HG03558 (cell line): ENCODE results near the gene KCNQ1.

Experiments
- ATAC-seq: cut with Tn5 transposase; IDR thresholded peaks from one replicate; pipeline ENCODE4 v1.9.1; 2021; ENCODE audit warnings: moderate number of reproducible peaks; ENCODE audit not compliant: unreplicated experiment; ENCODE audit errors: extremely low read depth

KCNQ1 gene

DNA sequence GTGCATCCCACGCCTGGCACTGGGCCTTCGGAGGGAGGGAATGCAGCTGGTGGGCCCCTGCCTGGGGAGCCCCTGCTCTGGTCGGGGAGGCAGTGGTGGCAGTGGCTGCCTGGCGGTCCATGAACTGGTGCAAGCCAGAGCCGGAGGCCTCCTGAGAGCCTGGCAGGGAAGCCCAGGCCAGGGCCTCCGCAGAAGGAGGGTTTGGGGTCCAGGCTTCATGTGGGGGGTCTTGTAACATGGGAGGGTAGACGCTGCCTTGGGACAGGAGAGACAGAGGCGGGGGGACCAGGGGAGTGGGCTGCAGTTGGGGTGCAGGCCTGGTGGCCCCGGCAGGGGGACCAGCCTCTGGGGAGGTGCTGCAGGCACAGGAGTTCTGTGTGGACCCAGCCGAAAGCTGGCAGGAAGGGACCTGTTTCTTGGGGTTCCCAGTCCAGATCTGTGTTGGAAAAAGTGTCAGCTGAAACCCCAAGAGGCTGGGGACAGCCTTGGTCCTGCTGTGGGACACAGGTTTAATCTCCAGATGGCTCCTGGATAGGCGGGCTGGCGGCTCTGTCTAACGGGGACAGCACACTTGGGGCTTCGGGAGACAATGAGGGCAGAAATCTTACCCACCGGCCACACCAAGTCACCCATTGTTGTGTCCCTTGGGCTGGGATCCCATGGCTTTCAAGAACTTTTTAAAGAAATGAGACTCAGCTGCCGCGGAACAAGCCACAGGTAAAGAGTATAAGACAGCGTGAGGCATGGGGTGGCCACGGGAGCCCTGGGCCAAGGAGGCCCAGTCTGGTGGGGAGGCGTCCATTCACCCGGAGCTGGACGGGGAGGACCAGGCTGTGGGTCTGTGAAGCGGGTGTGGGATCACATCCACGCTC, 73.5 kb downstream of the KCNQ1 start:
- no peak for ATAC-seq

- ATAC-seq: no peak
Measured at GRCh38 chr11:2518983-2519340, 74.2 kb downstream of the KCNQ1 start.

DNA sequence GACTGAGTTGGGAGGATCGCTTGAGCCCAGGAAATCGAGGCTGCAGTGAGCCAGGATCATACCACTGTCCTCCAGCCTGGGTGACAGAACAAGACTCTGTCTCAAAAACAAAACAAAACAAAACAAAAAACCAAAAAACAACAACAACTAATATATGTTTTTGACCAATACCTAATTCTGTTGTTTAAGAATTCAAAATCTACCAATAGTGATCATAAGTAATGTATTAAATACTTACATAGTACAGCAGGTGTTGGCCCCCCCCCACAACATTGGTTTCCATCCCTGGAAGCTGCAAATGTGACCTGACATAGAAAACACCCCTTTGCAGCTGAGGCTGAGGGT, 74.7 kb downstream of the KCNQ1 start:
- ATAC-seq: no peak

DNA sequence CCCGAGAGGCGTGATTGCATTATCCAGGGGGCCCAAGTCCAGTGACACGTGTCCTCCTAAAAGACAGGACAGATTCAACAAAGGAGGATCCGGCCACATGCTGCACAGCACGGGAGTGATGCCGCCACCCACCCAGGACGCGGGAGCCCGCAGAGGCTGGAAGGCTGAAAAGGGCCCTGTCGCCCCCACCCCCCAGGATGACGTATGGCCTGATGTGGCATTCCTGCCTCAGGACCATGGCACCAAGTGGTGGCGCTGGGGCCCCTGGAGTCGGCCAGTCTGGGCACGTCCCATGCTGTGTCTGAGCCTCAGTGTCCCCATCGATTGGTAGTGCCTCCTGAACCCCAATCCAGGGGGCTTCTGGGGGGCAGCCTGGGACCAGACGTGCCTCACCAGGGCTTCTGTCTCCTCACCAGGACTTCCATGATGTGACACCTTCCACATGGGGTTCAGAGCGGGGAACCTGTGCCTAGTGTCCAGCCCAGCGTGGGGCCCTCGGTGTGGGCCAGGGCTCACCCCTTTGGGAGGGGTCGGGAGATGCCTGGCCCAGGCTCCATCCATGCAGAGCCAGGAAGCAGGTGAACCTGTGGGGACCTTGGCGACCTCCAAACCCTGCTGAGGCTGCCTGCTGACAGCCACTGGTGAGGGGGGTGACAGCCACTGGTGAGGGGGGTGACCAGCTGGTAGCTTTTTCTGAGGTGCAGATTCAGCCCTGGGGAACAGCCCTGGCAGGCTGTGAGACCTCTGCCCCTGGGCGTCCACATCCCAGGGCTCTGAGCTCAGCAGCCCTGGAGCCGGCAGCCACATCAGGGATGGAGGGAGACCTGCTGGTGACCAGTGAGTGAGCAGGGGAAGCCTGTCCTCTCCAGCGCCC, 75.3 kb downstream of the KCNQ1 start:
- ATAC-seq: no peak

DNA sequence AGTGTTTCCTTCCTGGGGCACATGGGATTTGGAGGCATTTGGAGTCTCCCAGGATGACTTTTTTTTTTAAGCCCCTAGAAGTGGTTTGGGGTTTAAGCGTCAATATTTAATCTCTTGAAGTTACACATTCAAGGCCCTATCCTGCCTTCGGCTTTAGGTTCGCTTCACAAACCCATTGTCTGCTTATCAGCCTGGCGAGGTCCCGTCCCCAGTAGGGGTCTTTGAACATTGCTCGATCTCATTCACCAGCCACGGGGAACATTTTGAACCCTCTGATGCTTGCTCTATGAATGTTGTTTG, 75.9 kb downstream of the KCNQ1 start:
- ATAC-seq: no peak

GRCh38 chr11:2521081-2521732, 76.4 kb downstream of the KCNQ1 start:
- ATAC-seq: no peak

- ATAC-seq: no peak
Measured at GRCh38 chr11:2521733-2522630, 77.2 kb downstream of the KCNQ1 start.

GRCh38 chr11:2522631-2523255, 77.9 kb downstream of the KCNQ1 start:
- no peak for ATAC-seq

- no peak for ATAC-seq
Measured at GRCh38 chr11:2523821-2524391, 79.1 kb downstream of the KCNQ1 start.

DNA sequence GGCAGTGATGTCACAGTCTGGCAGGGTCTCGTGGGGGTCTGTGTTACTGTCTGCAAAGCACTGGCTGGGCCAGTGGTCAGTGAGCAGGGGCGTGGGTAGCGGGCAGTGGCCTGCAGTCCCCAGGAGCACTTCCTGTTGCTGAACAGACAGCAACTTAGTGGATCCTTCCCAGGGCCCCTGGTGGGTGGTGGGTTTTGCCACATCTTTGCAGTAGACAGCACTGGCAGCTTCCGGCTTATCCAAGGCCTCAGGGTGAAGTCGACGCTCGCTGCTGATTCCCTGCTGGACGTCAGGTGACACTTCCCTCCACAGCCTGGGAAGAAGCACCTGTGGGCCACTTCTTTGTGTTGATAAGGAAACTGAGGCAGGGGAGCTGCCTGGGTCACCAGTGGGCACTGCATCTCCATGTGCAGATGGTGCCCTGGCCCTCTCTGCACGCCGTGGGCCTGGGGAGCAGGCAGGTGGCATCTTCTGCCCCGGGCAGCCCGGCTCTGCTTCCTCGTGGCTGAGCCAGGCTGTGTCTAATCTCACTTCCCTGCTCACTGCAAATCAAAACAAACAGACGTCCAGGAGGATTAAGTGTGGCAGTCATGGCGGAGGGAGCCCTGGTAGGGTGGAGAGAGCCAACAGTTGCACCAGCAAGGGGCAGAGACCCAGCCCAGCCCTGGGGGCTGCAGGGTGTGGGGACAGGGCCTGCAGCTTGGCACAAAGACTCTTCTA, 79.8 kb downstream of the KCNQ1 start:
- ATAC-seq: no peak

DNA sequence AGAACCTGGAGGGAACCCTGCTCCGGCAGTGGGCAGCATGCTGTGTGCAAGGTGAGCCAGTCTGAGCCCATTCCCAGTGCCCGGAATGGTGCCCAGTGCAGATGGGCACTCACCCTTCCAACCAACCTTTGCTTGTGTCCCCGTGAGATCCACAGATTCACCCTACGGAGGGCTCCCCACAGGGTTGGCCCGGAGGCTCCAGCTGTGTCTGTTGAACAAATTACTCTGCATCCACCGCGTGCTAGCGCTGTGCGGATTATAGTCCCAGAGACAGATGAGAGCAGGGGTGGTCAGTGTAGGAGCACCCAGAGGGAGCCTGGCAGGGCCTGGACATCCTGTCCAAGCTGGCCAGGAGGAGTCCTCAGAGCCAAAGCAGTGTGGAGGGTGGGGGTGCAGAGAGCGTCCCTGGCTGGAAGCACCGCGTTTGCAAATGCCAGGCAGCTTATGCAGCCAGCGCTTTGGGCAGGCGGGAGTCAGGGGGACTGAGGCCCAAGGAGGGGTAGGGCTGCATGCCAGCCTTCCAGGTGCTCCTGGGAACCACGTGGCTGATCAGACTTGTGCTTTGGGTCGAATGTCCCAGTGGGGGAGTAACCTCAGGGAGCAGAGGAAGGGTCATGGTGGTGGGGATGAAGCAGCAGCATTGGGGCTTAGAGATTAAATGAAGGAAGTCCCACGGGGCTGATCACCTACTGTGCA, 80.5 kb downstream of the KCNQ1 start:
- ATAC-seq: no peak

DNA sequence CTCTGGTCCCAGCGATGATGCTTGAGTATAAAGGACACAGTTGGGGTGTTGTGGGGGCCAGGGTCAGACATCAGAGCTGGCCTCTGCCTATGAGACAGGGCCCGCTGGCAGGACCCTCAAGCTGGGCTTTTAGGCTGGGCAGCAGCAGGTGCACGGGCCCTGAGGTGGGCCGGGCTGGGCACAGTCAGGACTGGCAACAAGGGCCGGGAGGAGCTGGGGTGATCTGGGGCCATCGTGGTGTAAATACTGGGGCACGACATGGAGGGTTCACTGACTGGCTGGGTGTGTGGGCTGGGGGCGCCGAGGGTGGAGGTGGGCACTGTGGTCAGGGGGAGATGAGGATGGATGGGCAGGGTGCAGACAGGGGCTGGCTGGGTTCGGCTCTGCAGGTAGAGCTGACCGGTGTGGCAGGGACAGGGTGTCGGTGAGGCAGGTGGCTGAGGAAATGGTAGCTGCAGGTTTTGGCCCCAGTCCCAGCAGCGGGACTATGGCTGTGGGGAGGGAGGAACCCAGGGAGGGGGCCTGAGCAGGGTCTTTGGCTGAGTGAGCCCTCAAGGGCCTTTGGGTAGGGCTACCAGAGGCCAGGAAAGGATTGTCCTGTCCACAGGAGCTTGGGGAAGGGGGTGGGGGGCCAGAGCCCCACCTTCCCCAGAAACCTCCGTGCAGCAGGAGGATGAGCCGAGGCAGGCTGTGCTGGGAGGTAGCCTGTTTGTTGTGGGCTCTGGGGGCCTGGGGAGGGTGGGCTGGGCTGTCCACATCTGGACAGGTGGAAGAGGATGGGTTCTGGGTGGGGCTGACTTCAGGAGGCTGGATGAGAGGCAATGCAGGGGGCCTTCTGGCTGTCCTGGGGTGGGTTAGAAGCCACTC, 81.4 kb downstream of the KCNQ1 start:
- no peak for ATAC-seq

DNA sequence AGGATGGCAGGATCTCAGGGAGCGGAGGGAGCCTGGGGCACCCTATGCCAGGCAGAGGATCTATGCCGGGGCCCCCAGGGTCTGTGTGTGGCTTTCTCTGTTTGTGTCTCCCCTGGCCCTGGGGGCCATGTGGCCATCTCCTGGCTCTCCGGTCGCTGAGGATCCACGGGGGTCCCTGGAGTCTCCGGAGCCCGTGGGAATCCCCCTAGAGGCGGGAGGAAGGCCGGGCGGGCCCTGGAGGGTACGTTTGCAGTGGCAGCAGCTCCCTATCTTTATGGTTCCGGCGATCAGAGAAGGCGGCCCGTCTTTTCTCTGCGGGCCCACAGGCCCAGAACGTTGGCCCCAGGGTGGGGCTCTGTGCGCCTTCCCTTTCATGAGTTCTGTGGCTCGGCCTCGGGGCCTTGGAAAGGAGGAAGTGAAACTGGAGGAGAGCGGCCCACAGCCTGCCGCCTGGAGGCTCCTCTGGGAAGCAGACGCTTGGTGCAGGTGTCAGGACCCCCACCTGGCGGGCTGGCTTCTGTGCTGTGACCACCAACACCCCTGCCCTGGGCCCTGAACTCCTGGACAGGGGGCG, 82.1 kb downstream of the KCNQ1 start:
- ATAC-seq: no peak

DNA sequence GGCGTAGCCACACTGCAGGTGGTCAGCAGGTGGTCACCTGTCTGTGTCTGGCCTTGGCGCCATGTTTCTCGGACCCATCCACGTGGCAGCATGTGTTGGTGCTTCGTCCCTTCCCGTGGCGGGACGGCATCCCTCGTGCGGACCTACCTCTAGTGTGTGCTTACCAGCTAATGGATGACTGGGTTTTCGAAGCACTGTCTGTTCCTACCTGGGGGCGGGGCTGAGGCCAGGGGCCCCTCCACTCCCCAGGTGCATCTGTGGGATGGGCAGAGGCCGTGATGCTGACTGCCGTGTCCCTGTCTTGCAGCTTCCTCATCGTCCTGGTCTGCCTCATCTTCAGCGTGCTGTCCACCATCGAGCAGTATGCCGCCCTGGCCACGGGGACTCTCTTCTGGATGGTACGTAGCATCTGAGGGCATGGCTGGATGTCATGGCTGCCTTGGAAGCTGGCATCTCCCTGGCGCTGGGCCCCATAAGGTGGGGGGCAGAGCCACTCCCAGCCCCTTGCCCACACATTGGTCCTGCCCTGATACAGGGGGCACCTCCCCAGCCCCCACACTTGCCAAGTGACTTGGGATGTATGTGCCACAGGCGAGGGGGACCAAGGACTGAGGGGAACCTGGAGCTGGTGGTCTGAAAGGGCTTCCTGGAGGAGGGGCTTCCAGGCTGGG, 82.9 kb downstream of the KCNQ1 start:
- no peak for ATAC-seq

GRCh38 chr11:2528301-2529050, 83.7 kb downstream of the KCNQ1 start:
- ATAC-seq: no peak

GRCh38 chr11:2529173-2529572, 84.4 kb downstream of the KCNQ1 start:
- ATAC-seq: no peak
